DMS53 treated with DMSO at 0.1 percent for 48 hours (cell line): Measurements from ENCODE around the gene LYPD3.
"Not testable (repeated sequence)": the region's sequence is repeated elsewhere in the genome, so short reads cannot be mapped to it uniquely, and the experiment has no call there.

Experiments used
- DNase-seq: peaks from one replicate; lab custom pipeline; 2025; ENCODE audit not compliant: unreplicated experiment; lab: John Stamatoyannopoulos, UW

The LYPD3 gene

DNA sequence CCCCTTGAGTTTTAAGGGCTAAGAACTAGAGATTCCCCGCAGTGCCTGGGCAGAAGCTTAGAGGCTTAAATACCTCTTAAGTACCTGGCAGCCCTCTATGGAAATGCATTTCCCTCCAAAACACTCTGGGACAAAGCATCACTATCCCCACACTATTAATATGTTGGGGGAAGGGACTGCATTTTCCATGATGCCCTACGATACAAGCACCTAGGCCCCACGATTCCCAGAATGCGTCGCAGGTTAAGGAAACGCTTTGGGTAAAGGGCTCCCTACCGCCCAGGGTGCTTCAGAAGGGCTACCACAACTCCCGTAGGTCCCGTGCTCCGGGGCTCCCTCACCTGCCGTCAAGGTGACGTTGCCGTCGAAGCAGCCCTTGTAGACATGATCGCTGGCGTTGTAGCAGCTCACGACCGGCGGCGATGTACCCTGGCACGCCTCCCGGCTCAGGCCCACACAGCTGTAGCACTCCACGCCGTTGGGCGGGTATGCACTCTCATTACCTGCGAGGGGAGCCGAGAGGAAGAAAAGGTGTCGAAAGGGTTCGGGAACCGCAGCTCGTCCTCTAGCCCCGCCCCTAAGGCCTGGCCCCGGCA, 2.5 kb downstream of the LYPD3 start:
- DNase-seq: no peak

DNA sequence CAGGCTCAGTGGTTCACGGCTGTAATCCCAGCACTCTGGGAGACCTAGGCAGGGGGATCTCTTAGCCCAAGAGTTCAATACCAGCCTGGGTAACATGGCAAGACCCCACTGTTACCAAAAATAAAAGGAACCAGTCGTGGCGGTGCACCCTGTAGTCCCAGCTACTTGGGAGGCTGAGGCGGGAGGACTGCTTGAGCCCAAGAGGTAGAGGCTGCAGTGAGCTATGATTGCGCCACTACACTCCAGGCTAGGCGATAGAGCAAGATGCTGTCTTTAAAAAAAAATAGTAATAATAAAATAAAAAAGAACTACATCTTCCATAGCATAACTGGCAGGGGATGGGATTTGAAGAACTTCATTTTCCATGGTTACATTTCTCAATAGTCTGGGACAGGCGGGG, 3.0 kb downstream of the LYPD3 start:
- DNase-seq: no peak

- DNase-seq: no peak
Measured at GRCh38 chr19:43461303-43461702, 4.1 kb downstream of the LYPD3 start.

DNA sequence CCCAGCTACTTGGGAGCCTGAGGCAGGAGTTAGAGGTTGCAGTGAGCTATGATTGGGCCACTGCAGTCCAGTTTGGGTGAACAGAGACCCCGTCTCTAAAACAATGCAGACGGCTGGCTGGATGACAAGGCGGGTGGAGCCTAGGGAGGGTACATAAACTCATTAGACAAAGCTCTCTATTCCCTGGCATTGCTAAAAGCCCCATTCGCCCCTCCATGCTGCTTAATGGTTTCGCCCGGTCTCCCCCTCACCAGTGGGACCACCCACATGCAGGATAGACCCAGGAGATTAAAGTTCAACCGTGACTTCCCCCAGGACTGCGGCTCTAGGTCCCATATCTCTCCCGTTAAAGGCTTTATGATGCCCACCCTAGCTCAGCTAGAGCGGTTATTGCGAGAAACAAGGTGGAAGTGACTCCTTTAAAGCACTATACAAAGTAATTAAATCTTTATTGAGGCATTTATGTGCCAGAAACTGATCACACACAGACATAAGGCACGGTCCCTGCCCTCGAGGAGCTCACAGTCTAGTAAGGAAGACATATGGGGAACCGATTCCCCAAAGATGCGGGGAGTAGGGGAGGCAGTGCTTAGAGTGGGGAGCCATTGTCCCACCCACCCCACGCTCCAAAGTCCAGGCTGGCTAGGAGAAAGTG, 4.9 kb downstream of the LYPD3 start:
- no peak for DNase-seq

DNA sequence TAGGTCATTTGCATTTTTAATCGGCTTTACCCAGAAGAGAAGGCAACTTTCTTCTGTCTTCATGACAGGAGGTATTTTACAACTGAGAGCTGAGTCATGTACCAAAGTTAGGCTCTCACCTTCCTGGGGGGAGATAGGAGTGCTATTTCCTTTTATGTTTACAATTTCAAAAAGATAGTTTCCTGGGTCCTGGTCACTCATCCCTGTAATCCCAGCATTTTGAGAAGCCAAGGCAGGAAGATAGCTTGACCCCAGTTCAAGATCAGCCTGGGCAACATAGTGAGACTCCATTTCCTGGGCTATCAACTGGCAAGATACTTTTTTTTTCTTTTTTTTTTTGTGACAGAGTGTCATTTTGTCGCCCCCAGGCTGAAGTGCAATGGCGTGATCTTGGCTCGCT, 7.6 kb downstream of the LYPD3 start:
- no peak for DNase-seq

DNA sequence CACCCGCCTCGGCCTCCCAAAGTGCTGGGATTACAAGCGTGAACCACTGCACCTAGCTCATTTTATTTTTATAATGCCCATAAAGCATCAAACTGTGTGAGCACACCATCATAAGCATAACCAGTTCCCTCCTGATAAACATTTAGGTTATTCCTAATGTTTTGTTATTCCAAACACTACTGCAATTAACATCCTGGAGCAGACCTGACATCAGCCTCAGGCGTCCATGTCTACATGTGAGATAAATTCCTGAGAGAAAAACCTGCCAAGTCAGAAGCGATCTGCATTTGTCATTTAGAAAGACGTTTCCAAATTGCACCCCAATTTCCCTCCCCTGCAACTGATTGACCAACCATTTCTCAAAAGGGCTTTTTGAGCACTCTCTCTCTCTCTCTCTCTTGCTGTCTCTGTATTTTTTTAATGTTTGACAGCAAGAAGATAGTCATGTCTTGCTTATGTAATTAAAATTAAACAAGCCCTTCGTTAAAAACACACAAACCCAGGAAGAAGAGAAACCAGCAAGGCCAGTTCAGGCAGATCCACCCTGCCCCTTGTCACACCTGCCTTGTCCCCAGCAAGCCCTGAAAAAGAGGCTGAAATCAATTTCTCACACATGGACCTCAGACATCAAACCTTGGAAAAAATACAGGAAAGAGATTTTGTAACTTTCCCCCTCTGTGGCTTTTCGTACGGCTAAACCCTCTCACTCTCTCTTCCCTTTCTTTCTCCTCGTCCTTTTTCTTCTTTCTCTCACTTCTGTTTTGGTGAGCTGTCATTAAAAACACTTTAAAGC, 9.9 kb downstream of the LYPD3 start:
- peak; percentile 0 for DNase-seq

DNA sequence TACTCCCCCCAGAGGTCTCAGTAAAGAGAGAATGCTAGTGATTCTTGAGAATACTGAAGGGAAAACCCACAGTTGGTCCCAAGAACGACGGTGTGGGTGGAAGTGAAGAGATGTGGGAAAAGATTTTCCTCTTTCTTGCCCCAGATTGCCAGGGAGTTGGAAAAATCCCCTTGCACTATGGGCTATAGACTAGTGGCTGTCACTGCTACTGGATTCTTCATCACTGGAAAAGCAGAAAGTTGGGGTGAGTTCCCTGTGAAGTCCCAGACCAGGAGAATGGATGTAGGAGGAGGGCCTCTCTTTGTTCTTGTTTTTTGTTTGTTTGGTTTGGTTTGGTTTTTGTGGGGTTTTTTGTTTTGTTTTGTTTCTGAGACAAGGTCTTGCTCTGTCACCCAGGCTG, 11.4 kb downstream of the LYPD3 start:
- DNase-seq: no peak

- no peak for DNase-seq
Measured at GRCh38 chr19:43452582-43452981, 12.8 kb downstream of the LYPD3 start.

DNA sequence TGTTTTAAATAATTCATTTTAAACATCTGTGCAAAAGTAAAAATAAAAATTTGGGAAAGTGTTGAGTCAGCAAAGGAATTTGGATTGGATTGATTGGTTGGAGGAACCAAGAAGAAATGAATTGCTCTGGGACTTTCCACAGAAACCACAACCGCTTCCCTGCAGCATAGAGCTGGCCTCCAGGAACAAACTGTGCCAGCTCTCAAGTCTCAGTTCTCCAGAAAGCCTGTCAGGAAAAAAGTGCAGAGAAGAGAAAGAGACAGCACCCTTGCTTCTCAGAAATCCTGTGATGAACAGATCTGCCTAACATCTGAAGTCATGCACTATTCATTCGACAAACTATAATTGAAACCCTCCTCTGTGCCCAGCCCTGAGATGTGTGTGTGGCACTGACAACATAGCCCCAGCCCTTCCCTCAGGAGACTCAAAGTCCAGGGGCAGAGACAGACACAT, 14.8 kb downstream of the LYPD3 start:
- no peak for DNase-seq

DNA sequence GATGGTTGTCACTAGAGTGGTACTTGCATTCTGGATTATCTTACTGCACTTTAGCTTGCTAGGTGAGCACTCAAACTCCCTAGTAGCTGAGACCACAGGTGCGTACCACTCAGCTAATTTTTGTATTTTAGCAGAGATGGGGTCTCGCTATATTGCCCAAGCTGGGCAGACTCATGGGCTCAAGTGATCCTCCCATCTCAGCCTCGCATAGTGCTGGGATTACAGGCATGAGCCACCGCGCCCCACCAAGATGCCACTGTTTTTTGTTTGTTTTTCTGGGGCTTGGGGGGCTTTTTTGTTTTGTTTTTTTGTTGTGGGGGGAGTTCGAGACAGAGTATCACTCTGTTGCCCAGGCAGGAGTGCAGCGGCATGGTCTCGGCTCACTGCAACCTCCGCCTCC, 17.8 kb downstream of the LYPD3 start:
- no peak for DNase-seq

GRCh38 chr19:43446746-43447489, 18.5 kb downstream of the LYPD3 start:
- DNase-seq: peak; percentile 50

- DNase-seq: no peak
Measured at GRCh38 chr19:43445426-43445825, 20.0 kb downstream of the LYPD3 start.

DNA sequence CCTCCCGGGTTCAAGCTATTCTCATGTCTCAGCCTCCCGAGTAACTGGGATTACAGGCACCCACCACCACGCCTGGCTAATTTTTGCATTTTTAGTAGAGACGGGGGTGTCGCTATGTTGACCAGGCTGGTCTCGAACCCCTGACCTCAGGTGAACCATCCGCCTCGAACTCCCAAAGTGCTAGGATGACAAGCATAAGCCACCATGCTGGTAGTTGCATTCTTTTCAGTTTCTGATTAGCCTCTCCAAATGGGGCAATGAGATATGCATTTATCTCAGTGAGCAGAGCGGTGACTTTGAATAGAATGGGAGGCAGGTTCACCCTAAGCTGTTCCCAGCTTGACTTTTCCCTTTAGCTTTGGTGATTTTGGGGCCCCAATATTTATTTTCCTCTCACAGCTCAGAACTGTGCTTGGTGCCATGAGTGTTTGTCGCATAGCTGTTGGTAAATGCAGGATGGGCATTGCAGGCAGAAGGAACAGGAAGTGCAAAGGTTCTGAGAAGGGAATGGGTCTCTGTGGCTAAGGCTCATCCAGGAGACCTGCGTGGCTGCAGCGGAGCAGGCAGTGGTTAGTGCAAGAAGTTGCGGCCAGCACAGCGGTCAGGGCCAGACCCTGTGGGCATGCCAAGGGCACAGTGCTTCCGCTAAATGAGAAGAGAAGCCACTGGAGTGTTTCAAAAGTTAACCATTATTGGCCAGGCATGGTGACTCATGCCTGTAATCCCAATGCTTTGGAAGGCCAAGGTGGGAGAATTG, 20.7 kb downstream of the LYPD3 start:
- DNase-seq: no peak

GRCh38 chr19:43444091-43444490, 21.3 kb downstream of the LYPD3 start:
- DNase-seq: not testable (repeated sequence)

DNA sequence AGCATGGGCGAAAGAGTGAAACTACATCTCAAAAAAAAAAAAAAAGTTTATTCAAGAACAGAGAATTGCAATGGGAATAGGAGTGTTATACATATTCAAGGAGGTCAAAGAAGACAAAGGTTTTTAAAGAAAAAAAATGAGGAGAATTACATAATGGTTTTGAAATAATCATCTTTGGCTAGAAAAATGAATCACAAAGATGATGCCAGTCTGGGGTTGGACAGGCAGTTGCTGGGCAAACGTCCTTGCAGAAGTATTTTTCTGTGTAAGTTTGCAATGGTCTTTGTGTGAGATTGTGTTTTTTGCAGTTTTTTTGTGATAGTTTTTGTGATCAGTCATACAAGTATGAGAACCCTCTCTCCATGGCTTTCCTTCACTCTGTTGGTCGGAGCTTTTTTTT, 23.7 kb downstream of the LYPD3 start:
- DNase-seq: no peak

DNA sequence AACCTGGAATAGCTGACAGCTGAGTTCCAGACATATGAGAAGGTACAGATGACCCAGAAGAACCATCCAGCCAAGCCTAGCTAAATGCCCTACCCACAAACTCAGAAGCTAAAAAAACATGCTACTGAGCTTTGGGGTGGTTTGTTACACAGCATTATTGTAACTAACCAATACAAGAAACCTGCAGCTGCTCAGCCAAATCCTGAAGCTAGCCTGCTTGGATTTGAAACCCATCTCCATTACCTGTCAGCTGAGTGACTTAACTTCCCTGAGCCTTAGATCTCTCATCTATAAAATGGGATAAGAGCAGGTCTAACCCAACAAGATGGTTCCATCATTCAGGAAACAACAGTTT, 25.7 kb downstream of the LYPD3 start:
- no peak for DNase-seq

DNA sequence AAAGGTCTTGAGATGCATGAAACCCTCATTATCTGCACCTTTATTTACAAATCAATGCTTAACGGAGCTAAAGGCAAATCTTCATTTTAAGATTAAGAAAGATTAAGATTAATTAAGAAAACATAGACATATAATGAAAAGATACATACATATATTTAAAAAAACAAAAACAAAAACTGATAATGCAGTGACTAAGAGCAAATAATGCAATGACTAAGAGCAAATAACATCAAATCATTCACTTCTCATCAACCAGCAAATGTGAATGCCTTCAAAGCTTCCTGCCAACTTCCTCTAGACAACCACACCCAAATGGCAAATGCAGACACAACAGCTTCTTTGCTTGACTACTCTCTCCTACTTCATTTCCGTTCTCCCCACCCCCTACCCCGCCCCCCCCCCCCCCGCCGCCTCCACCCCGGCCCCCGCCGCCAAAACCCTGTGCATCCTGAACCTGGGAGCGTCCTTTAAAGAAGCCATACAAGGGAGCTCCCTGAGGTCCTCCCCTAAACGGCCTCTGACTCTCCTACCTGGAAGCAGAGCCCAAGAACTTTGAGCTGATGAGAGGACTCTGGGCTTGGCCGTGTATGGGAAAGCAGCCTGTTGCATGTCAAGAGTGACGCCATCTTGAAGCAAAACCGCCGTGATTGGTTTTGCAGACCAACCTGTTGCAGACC, 26.2 kb downstream of the LYPD3 start:
- peak; percentile 16 for DNase-seq

GRCh38 chr19:43438291-43439031, 26.9 kb downstream of the LYPD3 start:
- peak; percentile 1 for DNase-seq

- no peak for DNase-seq
Measured at GRCh38 chr19:43437712-43438111, 27.7 kb downstream of the LYPD3 start.

GRCh38 chr19:43437284-43437683, 28.1 kb downstream of the LYPD3 start:
- not testable (repeated sequence) for DNase-seq
